NT2/D1 (cell line): ENCODE measurements around the gene HNRNPC.
"Not testable (repeated sequence)": the region's sequence is repeated elsewhere in the genome, so short reads cannot be mapped to it uniquely, and the experiment has no call there.

Experiments
- DNase-seq: peaks from one replicate; pipeline ENCODE4 v3.0.0-alpha.2; 2011; ENCODE audit warnings: low read depth, low spot score
- H3K27me3 ChIP-seq: 2 replicates; pipeline ENCODE4 v1.6.0; 2011; ENCODE audit warnings: mild to moderate bottlenecking; ENCODE audit not compliant: insufficient read length, insufficient read depth
- H3K36me3 ChIP-seq: 2 replicates; pipeline ENCODE4 v1.6.1; 2011; ENCODE audit warnings: mild to moderate bottlenecking, low read length, mixed read lengths; ENCODE audit not compliant: insufficient read depth, insufficient read length
- H3K4me1 ChIP-seq: 2 replicates; pipeline ENCODE4 v1.5.1; 2011; ENCODE audit not compliant: insufficient read depth, insufficient read length
- H3K4me3 ChIP-seq: 2 replicates; pipeline ENCODE4 v1.5.1; 2011; ENCODE audit warnings: low read depth; ENCODE audit not compliant: insufficient read length
- H3K9ac ChIP-seq: 2 replicates; pipeline ENCODE4 v1.6.0; 2011; ENCODE audit warnings: low read depth; ENCODE audit not compliant: insufficient read length
- H3K9me3 ChIP-seq: 2 replicates; pipeline ENCODE4 v1.5.1; 2011; ENCODE audit warnings: mild to moderate bottlenecking, low read length; ENCODE audit not compliant: insufficient read depth
- SUZ12 ChIP-seq: IDR thresholded peaks from 2 replicates; pipeline ENCODE4 v1.6.1; 2011; ENCODE audit not compliant: insufficient read length, insufficient read depth; ENCODE audit errors: extremely low read depth
- YY1 ChIP-seq: IDR thresholded peaks from 2 replicates; pipeline ENCODE4 v1.6.1; 2011; ENCODE audit not compliant: insufficient read length, insufficient read depth
- ZNF274 ChIP-seq: IDR thresholded peaks from 2 replicates; pipeline ENCODE4 v1.6.1; 2011; ENCODE audit warnings: mild to moderate bottlenecking, low read depth, low read length

The HNRNPC gene

GRCh38 chr14:21168055-21168454, 101.2 kb downstream of the HNRNPC start:
- no peak for TF ChIP-seq SUZ12
- no peak for TF ChIP-seq ZNF274
- TF ChIP-seq YY1 = no peak
- H3K9ac ChIP-seq = no peak overlapping the region
- no peaks in the 10 kb centered on the region for H3K36me3 ChIP-seq
- H3K9me3 ChIP-seq = 0 out of 2 replicates have a peak, but pooled peaks cover 5% of the 10 kb centered on the region
- DNase-seq = no peak
- H3K4me3 ChIP-seq = no peak overlapping the region
- no peaks in the 10 kb centered on the region for H3K27me3 ChIP-seq
- no peaks in the 10 kb centered on the region for H3K4me1 ChIP-seq

- not testable (repeated sequence) for H3K36me3 ChIP-seq, H3K4me1 ChIP-seq, H3K27me3 ChIP-seq, DNase-seq, H3K9me3 ChIP-seq, H3K4me3 ChIP-seq, H3K9ac ChIP-seq
Observed at GRCh38 chr14:21165670-21166069, 103.6 kb downstream of the HNRNPC start.

- H3K9me3 ChIP-seq, H3K9ac ChIP-seq, H3K4me3 ChIP-seq, DNase-seq, H3K4me1 ChIP-seq, H3K27me3 ChIP-seq, H3K36me3 ChIP-seq: not testable (repeated sequence)
Observed at GRCh38 chr14:21165002-21165605, 104.1 kb downstream of the HNRNPC start.

GRCh38 chr14:21163871-21164291, 105.4 kb downstream of the HNRNPC start:
- Histone ChIP-seq H3K9ac (no peak overlapping the region), H3K4me3 (no peak overlapping the region), H3K36me3 (no peaks in the 10 kb centered on the region), H3K9me3 (no peaks in the 10 kb centered on the region), H3K4me1 (no peaks in the 10 kb centered on the region), H3K27me3 (no peaks in the 10 kb centered on the region)
- TF ChIP-seq ZNF274 (no peak), YY1 (no peak), SUZ12 (no peak)
- DNase-seq = no peak

- H3K9ac ChIP-seq = no peak overlapping the region
- no peak overlapping the region for H3K4me3 ChIP-seq
- TF ChIP-seq YY1 (no peak), ZNF274 (no peak), SUZ12 (no peak)
- no peaks in the 10 kb centered on the region for H3K36me3 ChIP-seq
- H3K27me3 ChIP-seq = no peaks in the 10 kb centered on the region
- no peaks in the 10 kb centered on the region for H3K9me3 ChIP-seq
- no peak for DNase-seq
- H3K4me1 ChIP-seq = no peaks in the 10 kb centered on the region
Observed at GRCh38 chr14:21162081-21162480, 107.2 kb downstream of the HNRNPC start.

- H3K9me3 ChIP-seq = no peaks in the 10 kb centered on the region
- no peak overlapping the region for H3K9ac ChIP-seq
- DNase-seq = no peak
- no peaks in the 10 kb centered on the region for H3K36me3 ChIP-seq
- TF ChIP-seq SUZ12 (no peak), YY1 (no peak)
- H3K4me3 ChIP-seq = no peak overlapping the region
- H3K27me3 ChIP-seq = no peaks in the 10 kb centered on the region
- no peaks in the 10 kb centered on the region for H3K4me1 ChIP-seq
Observed at GRCh38 chr14:21160061-21160610, 109.1 kb downstream of the HNRNPC start.
